Heart right ventricle (tissue), 16 donors: Measurements from ENCODE around the gene GIT2. TPM values are rescaled to one million over a fixed set of nuclear protein-coding genes. Genes with fewer than 3 reads are reported as not detected.
"Not testable (repeated sequence)": the region's sequence is repeated elsewhere in the genome, so short reads cannot be mapped to it uniquely, and the experiment has no call there.

Experiments
- ATAC-seq, 8 donors: fragments of 200-7000 bp; cut with Tn5 transposase; one replicate each; pipeline ENCODE4 v1.9.1; 2020; ENCODE audit warnings: mild to moderate bottlenecking in 8 of 8, moderate library complexity in 8 of 8, moderate number of reproducible peaks in 1 of 8
- DNase-seq, 2 donors: peaks; one replicate each; pipeline ENCODE4 v3.0.0-alpha.2; 2020
- H3K27ac ChIP-seq, 10 donors: fragments of 200-600 bp; sonication (generic) in 2 of 10; one replicate each; pipeline versions ENCODE4 v1.5.0 to v1.8.0; 2020 to 2022; ENCODE audit warnings: mild to moderate bottlenecking in 3 of 10
- H3K27me3 ChIP-seq, 7 donors: fragments of 200-600 bp; one replicate each; pipeline ENCODE4 v1.8.0; 2021 to 2022; ENCODE audit warnings: mild to moderate bottlenecking in 2 of 7
- H3K36me3 ChIP-seq, 9 donors: fragments of 200-600 bp; sonication (generic) in 1 of 9; one replicate each; pipeline versions ENCODE4 v1.5.0 to v1.8.0; 2020 to 2022; ENCODE audit warnings: mild to moderate bottlenecking in 2 of 9
- H3K4me1 ChIP-seq, 9 donors: fragments of 200-600 bp; sonication (generic) in 1 of 9; one replicate each; pipeline versions ENCODE4 v1.5.0 to v1.8.0; 2020 to 2022; ENCODE audit warnings: mild to moderate bottlenecking in 4 of 9
- H3K4me3 ChIP-seq, 10 donors: fragments of 200-600 bp; sonication (generic) in 2 of 10; one replicate each; pipeline versions ENCODE4 v1.5.0 to v1.8.0; 2020 to 2022; ENCODE audit warnings: mild to moderate bottlenecking in 7 of 10, moderate library complexity in 2 of 10
- H3K9me3 ChIP-seq, 11 donors: fragments of 200-600 bp in 10 of 11; sonication (generic) in 2 of 11; one replicate each; pipeline versions ENCODE4 v1.5.0 to v1.8.0; 2013 to 2022; ENCODE audit warnings: mild to moderate bottlenecking in 2 of 11, control low read depth in 1 of 11, moderate library complexity in 1 of 11
- WGBS, 2 donors: extraction: QIAGEN DNeasy Blood & Tissue Kit; methylation state at CpG; one replicate each; pipeline ENCODE4 v1.1.7; 2013; ENCODE audit warnings: inconsistent platforms in 1 of 2; 5-methylcytosine and 5-hydroxymethylcytosine counted together
- intact Hi-C, 10 donors: fragments of 100-400 bp; cut with DNase I; formaldehyde crosslinking; loops; one replicate each; pipeline versions ENCODE4 v1.11.1 to v1.14.2; 2022
- polyA plus RNA-seq, 2 donors: library from polyadenylated mRNA; stranded (reverse); fragments of 200-250 nt; gene quantifications; one replicate each; pipeline ENCODE4 v1.2.3, GENCODE V29; 2013
- total RNA-seq, 10 donors: library from RNA; stranded (reverse); fragmentation: NEBNext Ultra II Directional in 3 of 10; extraction: Animal tissue kit (Norgen Biotek cat#: 25700) in 3 of 10; gene quantifications; one replicate each; pipeline versions ENCODE4 v1.2.1 to v1.2.4, GENCODE V29; 2021 to 2023
- TF ChIP-seq, protein P1 (sequence below), 9 donors: fragments of 200-600 bp; sonication (generic) in 2 of 9; IDR thresholded peaks; one replicate each; pipeline versions ENCODE4 v1.5.0 to v1.8.0; 2021 to 2022; ENCODE audit warnings: antibody characterized with exemption in 9 of 9, mild to moderate bottlenecking in 5 of 9, moderate library complexity in 1 of 9
- donor health status: Arrhythmogenic right ventricular cardiomyopathy.
- donor health status: ischemic (EF 13 %, LVEDD 7.1; RV severe dilation, severe dysfunction).
- donor health status: healthy with polysubstance abuse.
- donor health status: DM: no; HTN: yes; CAD: no.
- donor health status: DM: no; HTN: no; CAD: no.
- donor health status: ischemic (EF 25% LVEDD 6.9; RV normal size, moderate dysfunction).
- donor health status: ischemic (EF 25% LVEDD 5.7; RV mildly dilated, moderate dysfunction).
- donor health status: healthy.
- donor health status: DM: yes; HTN: yes; CAD: no.
- donor health status: Ischemic cardiomyopathy.
- donor health status: ischemic (EF 35%, LVEDD 5.7; RV mildly dilated, moderate dysfunction).
- donor health status: nonischemic (EF 11% LVEDD 7.7; RV severe dilation, severe dysfunction).
- donor health status: DM: yes; HTN: yes; CAD: no.
- donor health status: PGD.
- donor health status: ischemic (EF 29% LVEDD 5.4; RV normal size, mild dysfunction).
- donor health status: nonischemic (EF 23%, LVEDD 6.1; RV moderate dilation, normal function).

Gene GIT2
- total and polyA plus RNA-seq, 12 donors: 17.8 to 44.9 (median 38.9) TPM

- no peak for ATAC-seq
- H3K36me3 ChIP-seq: no peaks in the 10 kb centered on the region
- intact Hi-C loops: no loop called here
- TF ChIP-seq, protein P1, sequence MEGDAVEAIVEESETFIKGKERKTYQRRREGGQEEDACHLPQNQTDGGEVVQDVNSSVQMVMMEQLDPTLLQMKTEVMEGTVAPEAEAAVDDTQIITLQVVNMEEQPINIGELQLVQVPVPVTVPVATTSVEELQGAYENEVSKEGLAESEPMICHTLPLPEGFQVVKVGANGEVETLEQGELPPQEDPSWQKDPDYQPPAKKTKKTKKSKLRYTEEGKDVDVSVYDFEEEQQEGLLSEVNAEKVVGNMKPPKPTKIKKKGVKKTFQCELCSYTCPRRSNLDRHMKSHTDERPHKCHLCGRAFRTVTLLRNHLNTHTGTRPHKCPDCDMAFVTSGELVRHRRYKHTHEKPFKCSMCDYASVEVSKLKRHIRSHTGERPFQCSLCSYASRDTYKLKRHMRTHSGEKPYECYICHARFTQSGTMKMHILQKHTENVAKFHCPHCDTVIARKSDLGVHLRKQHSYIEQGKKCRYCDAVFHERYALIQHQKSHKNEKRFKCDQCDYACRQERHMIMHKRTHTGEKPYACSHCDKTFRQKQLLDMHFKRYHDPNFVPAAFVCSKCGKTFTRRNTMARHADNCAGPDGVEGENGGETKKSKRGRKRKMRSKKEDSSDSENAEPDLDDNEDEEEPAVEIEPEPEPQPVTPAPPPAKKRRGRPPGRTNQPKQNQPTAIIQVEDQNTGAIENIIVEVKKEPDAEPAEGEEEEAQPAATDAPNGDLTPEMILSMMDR (IDR thresholded peaks at IDR 0.05): no peak
- H3K9me3 ChIP-seq: no peaks in the 10 kb centered on the region
- WGBS, 2 donors: 77 to 78% methylated on average over 4 of the region's 4 CpGs
- no peak overlapping the region for H3K4me3 ChIP-seq
- DNase-seq: no peak
- no peak overlapping the region for H3K27ac ChIP-seq
- H3K4me1 ChIP-seq: peaks cover 0 to 25% (median 11%) of the 10 kb centered on the region in 9 donors
- peaks cover 0 to 5% (median 0%) of the 10 kb centered on the region in 7 donors for H3K27me3 ChIP-seq
Measured at GRCh38 chr12:109892748-109893147, 103.4 kb downstream of the GIT2 start.

DNA sequence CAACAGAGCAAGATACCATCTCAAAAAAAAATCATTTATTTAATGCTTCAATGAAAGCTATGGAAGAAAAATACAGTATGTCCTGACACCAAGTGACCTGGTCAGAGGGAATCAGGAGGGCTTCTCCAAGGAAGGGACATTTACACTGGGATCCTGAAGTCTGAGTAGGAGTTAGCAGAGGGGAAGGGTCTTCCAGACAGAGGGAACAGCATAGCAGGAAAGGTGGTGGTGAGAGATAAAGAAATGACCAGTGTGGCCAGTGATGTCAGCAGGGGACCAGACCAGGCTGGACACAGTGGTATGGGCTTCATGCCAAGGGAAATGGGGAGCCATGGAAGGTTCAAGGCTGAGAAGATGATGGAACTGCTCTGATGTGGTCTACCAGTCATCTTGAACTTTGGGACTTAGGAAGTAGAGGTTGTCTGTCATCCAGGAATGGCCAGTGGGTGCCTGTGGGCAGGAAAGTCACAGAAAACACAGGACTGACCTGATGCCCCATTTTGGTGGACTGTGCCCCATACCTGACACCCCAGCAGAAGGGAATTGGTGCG, 103.9 kb downstream of the GIT2 start:
- no peaks in the 10 kb centered on the region for H3K9me3 ChIP-seq
- H3K36me3 ChIP-seq: no peaks in the 10 kb centered on the region
- no peak overlapping the region for H3K27ac ChIP-seq
- H3K27me3 ChIP-seq: peaks cover 0 to 5% (median 0%) of the 10 kb centered on the region in 7 donors
- DNase-seq (no peak), ATAC-seq (no peak)
- 93 to 94% methylated on average over 1 of the region's 1 CpG for WGBS, 2 donors
- H3K4me3 ChIP-seq: no peak overlapping the region
- H3K4me1 ChIP-seq: peaks cover 0 to 30% (median 11%) of the 10 kb centered on the region in 9 donors
- intact Hi-C loops: no loop called here
- TF ChIP-seq, protein P1 (IDR thresholded peaks at IDR 0.05): no peak

DNA sequence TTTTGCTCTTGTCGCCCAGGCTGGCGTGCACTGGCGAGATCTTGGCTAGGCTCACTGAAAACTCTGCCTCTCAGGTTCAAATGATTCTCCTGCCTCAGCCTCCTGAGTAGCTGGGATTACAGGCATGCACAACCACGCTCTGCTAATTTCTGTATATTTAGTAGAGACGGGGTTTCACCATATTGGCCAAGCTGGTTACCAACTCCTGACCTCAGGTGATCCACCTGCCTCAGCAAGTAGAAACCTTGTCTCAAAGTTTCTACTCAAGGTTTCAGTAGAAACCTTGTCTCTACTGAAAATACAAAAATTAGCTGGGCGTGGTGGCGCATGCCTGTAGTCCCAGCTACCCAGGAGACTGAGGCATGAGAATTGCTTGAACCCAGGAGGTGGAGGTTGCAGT, 104.4 kb downstream of the GIT2 start:
- H3K9me3 ChIP-seq, H3K36me3 ChIP-seq, H3K27me3 ChIP-seq, ATAC-seq, H3K4me3 ChIP-seq, intact Hi-C loops, H3K27ac ChIP-seq, DNase-seq: not testable (repeated sequence)
- WGBS, 2 donors: 91 to 92% methylated on average over 7 of the region's 7 CpGs
- peaks cover 0 to 32% (median 11%) of the 10 kb centered on the region in 9 donors for H3K4me1 ChIP-seq

DNA sequence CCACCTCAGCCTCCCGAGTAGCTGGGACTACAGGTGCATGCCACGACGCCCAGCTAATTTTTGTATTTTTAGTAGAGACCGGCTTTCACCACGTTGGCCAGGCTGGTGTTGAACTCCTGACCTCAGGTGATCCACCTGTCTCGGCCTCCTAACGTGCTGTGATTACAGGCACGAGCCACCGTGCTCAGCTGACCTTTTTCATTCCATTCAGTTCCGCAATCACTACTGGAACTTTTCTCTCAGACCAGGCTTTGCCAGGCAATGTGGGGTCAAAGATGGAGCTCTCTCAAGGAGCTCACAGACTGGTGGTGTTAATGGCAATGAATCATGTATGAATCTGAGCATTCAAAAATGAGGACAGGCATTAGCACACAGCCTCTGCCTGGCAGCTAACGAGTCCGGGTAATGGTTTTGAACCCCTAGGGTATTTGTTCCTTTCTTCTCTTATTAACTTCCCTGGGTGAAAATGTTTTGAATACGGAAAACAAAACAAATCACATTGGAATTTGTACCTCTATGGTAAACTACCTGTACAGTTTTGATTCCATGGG, 105.5 kb downstream of the GIT2 start:
- DNase-seq: no peak
- Histone ChIP-seq H3K27ac (no peak overlapping the region), H3K36me3 (no peaks in the 10 kb centered on the region), H3K9me3 (no peaks in the 10 kb centered on the region), H3K27me3 (peaks cover 0 to 5% (median 0%) of the 10 kb centered on the region in 7 donors), H3K4me3 (no peak overlapping the region), H3K4me1 (peaks cover 0 to 32% (median 11%) of the 10 kb centered on the region in 9 donors)
- 80 to 81% methylated on average over 13 of the region's 13 CpGs for WGBS, 2 donors
- TF ChIP-seq, protein P1 (IDR thresholded peaks at IDR 0.05): no peak
- intact Hi-C loops: no loop called here
- no peak for ATAC-seq
